Measurements from ENCODE around the gene BICD2.

- no peak for TF ChIP-seq CTCF (conservative IDR thresholded peaks at IDR 0.05)
- TF ChIP-seq ZFX (IDR thresholded peaks at IDR 0.05): no peak
Measured at GRCh38 chr9:92747459-92748232, 17.0 kb downstream of the BICD2 start.

Data from C4-2B (cell line).